NCI-H1694 (cell line): ENCODE data around the gene PAX5.

Experiments used
- DNase-seq: peaks from one replicate; lab custom pipeline; 2025; lab: John Stamatoyannopoulos, UW

The PAX5 gene

GRCh38 chr9:36902080-36902716, 131.9 kb downstream of the PAX5 start:
- no peak for DNase-seq

- DNase-seq, result no peak
Measured at GRCh38 chr9:36901528-36901927, 132.5 kb downstream of the PAX5 start.

DNA sequence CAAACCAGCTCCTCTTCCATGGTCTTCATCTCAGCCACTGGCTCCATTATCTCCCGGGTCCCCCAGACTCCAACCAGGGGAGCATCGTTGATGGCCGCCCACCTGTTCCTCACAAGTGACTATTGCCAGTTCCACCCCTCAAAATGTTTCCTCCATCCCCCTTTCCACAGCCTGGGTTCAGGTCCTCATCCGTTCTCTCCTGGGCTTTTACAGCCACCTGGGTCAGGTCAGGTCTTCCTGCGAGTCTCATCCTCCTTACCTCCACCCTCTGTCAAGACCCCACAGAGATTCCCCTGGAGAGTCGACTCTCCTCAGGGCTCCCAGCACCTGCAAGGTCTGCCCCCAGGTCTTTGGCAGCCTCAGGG, 133.2 kb downstream of the PAX5 start:
- no peak for DNase-seq

DNA sequence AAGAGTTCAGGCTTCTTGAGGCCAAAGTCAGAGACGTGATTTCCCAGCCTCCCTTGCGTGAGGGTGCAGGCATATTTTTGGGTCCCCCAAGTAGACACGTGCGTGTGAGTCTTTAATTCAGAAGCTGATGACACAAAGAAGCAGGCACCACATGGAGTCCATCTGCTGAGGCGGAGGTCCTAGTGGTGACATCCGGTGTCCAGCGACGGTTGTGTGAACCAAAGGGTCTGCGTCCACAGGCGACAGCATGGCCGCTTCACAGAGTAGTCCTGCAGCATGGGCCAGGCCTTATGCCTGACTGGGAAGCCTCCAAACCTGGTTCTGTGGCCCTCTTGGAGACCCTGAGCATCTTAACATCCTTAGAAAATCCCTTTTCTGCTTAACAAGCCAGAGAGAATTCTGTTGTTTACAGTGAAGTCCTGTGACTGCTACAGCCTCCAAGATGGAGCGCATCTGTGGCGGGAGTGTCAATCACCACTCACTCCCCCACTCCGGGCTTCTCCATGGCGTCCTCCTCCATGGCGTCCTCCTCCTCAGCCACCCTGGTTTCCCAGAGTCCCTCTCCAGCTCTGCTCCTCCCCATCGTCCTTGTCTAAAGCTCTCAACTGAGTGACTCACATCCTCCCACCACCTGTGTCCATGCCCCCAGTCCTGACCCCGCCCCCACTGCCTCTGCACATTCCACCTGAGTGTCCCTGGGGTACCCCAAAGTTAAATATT, 133.8 kb downstream of the PAX5 start:
- no peak for DNase-seq

GRCh38 chr9:36899406-36899805, 134.7 kb downstream of the PAX5 start:
- DNase-seq, result no peak

DNA sequence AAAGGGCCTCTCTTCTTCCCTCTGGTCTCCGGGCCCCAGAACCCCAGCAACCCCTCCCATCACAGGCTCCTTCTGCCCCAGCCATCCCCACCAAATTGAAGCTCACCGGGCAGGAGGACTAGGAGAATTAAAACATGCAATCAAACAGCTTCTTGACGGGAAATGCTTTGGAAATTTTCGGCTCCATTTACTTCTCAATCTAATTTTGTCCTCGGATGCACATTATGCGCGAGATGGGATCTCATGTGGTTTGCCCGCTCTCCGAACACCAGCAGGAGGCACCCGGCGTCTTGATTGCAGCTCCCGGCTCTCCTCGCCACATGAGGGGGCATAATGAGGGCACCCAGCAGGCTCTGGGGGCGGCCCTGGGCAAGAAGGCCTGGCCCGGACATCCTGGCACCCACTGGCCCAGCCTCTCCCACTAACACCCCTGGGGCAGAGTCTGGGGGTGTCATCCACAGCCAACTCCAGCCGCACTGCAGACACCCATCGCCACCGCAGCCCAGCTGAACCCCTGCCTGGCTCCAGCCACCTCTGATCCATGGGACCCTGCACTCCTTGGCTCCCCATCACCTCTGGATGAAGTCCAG, 135.5 kb downstream of the PAX5 start:
- no peak for DNase-seq

DNA sequence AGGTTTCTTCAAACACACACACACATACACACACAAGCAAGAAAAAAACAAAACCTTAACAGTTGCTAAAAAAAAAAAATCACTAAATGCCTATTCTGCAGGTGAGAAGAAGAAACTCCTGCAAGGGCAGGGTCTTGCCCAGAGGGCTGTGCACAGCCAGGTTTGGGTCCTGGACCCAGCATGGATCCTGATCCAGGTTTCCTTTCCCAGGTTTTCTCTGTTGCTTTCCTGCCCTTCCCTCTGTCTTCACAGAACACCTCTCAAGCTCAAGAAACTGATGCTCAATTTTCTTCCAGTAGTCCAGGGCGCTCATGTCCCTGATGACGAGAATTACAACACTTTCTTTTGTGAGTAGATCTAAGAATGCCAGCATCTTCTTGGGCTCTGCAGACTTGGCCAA, 136.6 kb downstream of the PAX5 start:
- no peak for DNase-seq

DNA sequence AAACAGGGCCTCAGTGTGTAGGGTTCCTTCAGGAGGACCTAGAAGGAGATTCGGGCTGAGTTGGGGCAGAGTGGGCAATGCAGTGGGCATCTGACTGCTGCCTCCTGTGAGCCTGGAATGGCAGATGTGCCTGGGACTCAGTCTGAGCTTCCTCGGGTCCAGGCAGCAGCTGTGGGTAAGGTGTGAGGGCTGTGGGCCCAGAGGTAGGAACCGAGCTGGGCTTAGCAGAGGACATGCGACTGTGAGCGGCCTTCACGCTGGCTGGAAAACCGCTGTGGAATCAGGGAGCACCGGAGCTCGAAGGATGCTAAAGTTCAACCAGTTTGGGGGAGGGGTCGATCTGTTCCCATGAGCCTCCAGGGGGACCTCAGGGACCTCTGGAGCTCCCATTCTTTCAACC, 137.0 kb downstream of the PAX5 start:
- no peak for DNase-seq

DNA sequence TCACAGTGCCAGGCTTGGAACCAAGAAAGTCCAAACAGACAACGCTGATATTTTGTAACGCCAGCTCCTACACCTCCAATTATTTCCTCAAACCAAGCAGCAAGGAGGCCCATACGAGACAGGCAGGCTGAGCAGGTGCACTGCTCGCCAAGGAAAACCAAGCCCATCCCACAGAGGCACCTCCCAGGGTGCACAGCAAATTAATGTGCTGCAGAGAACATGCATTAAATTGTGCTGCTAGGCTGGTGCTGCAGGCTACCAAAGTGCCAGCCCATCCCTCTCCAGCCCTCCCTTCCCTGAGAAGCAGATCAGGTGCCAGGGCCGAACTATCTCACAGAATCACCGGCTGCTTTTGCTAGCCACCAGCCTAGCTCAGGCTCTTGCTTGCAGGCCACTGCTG, 137.8 kb downstream of the PAX5 start:
- no peak for DNase-seq

DNA sequence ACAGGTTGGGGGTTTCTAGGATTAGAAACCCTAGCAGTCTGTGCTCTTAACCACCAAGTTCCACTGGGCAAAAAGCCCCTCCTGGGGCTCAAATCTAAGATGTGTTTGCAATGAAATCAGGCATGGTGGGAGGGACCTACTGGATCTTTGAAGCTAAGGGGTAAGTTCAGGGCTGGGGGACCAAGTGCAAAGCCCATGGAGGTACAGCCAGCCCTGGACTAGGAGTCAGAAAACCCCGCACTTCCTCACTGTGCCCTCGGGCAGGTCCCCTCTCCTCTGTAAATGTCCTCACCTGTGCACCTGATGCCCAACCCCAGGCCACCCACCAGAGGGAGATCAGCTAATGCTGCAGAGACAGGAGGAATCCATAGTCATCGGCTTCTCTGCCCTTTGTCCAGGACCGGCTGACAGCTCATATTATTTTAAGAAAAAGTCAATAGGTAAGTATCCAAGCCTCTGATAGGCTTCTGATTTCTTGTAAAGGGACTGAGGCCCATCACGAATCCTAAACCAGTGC, 138.3 kb downstream of the PAX5 start:
- no peak for DNase-seq

GRCh38 chr9:36894695-36895310, 139.3 kb downstream of the PAX5 start:
- no peak for DNase-seq

- DNase-seq, result no peak
Measured at GRCh38 chr9:36893911-36894310, 140.2 kb downstream of the PAX5 start.

- no peak for DNase-seq
Measured at GRCh38 chr9:36893184-36893583, 140.9 kb downstream of the PAX5 start.

- DNase-seq, result no peak
Measured at GRCh38 chr9:36892279-36892678, 141.8 kb downstream of the PAX5 start.

- no peak for DNase-seq
Measured at GRCh38 chr9:36891341-36891811, 142.7 kb downstream of the PAX5 start.

GRCh38 chr9:36889844-36890243, 144.2 kb downstream of the PAX5 start:
- no peak for DNase-seq

DNA sequence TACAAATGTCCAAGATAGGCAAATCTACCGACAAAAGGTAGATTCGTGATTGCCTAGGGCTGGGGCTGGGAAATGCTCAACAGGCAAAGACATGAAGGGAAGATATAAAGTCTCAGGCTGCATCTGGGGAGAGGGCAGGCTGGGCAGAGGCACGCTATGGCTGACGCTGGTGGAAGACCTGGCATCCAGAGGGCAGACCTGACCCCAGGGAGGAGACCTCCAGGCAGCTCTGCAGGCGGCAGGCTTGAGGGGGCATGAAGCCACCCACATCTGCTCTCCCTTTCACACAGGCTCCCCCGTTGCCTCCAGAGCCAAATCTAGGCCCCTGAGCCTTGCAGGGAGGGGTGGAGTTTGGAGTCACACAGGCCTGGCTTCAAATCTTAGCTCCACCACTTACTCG, 145.5 kb downstream of the PAX5 start:
- DNase-seq, result no peak

GRCh38 chr9:36884721-36885120, 149.3 kb downstream of the PAX5 start:
- DNase-seq, result no peak

DNA sequence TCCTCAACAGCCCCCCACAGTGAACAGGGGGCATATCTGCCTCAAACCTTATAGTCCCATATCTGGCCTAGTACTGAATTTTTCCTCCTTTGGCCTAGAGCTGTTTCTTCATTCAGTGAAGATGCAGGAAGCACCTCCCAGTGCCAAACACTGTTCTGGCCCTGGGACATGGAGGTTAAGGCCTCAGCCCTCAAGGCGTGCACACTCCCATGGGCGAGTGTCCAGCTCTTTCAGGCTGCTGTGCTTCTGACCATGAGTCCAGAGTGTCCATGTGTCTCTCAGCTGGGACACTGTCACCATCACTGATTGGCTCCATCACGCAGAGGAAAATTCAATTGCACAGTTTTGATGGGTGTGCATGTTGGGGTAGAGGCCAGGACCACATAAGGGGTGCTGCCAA, 151.5 kb downstream of the PAX5 start:
- no peak for DNase-seq

- DNase-seq, result no peak
Measured at GRCh38 chr9:36881743-36882441, 152.2 kb downstream of the PAX5 start.

DNA sequence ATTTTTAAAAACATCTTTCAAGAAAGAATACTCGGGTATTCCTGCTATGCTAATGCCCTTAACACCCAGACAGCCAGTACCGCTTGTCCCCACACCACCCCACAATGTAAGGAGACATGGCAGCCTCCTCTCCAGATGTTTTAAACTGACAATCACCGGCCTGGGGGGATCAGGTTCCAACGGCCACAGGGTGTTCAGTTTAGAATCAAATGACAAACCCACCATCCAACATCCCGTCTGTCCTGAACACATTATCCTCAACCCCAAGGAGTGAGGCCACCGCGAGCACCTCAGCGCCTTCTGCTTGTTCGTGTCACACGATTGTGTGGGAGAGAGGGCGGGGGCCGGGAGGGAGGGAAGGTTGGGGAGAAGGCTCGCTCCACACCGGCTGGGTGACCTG, 152.8 kb downstream of the PAX5 start:
- DNase-seq, result no peak

DNA sequence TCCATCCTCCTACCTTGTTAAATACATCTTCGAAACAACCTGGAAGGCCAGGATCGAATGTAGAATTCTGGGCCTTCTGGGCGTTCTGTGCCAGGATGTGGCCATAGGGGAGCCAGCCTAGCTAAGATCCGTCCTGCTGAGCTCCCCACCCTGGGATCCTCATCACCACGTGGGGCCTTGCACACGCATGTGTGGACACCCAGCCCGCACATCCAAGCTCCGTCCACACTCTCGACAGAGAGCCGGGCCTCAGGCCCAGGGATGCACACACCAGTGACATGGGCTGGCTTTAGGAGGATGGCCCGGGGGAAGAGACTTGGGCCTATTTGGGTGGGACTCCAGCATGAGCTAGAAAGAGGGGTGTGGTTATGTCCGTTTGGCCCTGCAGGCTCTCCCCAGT, 154.0 kb downstream of the PAX5 start:
- DNase-seq, result no peak
